GM12891 (cell line): Measurements from ENCODE around the gene ACTL8.

Experiments used
- POLR2A ChIP-seq: IDR thresholded peaks from 2 replicates; pipeline ENCODE4 v1.6.1; 2011; ENCODE audit warnings: low read depth, low read length, control low read depth
- POLR2AphosphoS5 ChIP-seq: IDR thresholded peaks from 2 replicates; pipeline ENCODE4 v1.6.1; 2011; ENCODE audit warnings: low read depth, low read length, control low read depth
- SPI1 ChIP-seq: IDR thresholded peaks from 2 replicates; pipeline ENCODE4 v1.6.1; 2011; ENCODE audit warnings: low read depth, low read length, control low read depth
- TAF1 ChIP-seq: IDR thresholded peaks from 2 replicates; pipeline ENCODE4 v1.6.1; 2011; ENCODE audit warnings: low read depth, low read length, control low read depth

GRCh38 chr1:17852383-17852782, 97.2 kb downstream of the ACTL8 start:
- TF ChIP-seq POLR2AphosphoS5 = no peak
- no peak for TF ChIP-seq POLR2A
- TF ChIP-seq SPI1 = no peak
- TF ChIP-seq TAF1 = no peak
